GM21526 (cell line): ENCODE data around the gene ADIRF.

Experiments used
- ATAC-seq: cut with Tn5 transposase; IDR thresholded peaks from one replicate; pipeline ENCODE4 v1.9.1; 2021; ENCODE audit warnings: moderate library complexity; ENCODE audit not compliant: unreplicated experiment, low FRiP score

Gene ADIRF

DNA sequence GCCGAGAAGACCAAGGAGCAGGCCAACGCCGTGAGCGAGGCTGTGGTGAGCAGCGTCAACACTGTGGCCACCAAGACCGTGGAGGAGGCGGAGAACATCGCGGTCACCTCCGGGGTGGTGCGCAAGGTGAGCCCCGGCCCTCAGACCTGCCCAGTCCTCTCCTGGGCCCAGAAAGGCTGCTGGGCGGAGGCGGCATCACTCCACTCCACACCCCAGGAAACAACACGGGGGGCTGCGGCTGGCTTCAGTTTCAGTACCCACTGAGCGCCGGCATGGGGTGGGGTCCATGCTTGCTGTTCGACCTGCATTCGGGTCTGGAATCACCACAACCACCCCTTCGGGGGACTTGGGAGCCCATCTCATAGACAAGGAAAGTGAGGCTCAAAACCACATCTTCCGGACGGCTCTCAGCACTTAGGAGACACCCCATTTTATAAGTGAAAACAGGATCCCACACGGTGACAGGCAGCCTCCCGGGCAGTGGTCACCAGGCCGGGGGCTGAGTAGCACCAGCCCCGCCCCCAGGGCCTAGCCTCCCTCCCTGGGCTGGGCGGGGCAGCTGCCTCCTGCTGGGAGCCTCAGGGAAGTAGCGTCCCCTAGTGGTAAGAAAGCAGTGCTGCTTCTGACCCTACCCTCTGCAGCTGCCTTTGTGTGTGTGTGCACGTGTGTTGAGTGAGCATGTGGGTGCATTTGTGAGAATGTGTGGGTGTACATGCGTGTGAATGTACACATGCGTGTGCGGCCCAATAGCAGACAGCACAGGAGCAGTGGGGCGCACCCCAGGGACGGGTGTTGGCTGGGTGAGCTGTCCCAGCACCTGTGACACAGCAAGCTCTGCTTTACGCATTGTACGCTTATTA, 8.0 kb upstream of the ADIRF start:
- peak; percentile 59 for ATAC-seq

DNA sequence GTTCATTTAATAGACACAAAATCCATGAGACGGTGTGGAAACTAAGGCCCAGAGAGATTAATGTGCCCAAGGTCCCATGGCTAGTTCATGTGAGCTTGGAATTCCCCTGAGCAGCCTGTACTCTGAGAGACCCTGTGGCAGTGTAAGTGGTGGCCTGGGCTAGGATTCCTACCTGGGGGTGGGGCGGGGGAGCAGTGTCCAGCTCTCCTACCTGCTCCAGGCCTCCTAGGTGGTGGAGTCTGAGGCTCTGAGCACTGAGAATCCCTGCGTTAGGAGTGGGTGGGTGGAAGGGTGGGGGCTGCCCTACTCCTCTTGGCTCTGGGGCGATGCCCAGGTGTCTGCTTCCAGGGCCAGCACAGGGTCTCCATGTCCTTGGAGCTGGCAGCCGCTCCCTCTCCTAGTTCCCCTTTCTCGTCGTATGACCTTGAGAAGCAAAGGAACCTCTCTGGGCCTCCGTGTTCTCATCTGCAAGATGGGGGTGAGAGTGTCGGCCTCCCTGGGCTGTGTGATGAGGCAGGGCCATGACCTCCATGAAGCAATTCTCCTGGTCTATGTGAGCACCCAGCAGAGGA, 7.3 kb upstream of the ADIRF start:
- ATAC-seq = no peak

DNA sequence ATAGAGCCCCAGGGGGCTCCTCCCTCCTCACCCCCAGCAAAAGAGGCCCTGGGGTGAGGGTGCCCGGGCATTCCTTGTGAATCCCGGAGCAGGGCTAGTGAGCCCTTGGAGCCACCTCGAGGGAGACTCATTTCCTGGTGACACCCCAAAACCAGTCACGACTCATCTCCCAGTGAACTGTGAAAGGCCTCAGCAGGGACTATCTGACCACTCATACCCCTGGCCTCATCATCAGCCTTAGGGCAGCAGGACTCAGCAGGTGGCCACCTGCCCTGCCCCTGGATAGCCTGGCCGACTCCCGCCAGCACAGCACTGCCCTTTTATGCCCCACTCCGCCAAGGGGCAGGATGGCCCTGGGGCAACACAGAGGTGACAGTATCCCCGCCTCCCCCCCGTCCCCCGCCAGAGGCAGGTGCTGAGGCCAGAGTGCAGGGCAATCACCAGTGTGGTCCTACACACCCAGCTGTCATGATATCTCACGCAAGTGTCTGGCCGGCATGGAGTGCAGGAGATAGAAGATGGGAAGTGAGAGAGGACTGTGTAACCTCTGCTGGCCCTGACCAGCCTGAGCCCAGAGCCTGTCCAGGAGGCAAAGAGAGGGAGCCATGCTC, 6.7 kb upstream of the ADIRF start:
- no peak for ATAC-seq

DNA sequence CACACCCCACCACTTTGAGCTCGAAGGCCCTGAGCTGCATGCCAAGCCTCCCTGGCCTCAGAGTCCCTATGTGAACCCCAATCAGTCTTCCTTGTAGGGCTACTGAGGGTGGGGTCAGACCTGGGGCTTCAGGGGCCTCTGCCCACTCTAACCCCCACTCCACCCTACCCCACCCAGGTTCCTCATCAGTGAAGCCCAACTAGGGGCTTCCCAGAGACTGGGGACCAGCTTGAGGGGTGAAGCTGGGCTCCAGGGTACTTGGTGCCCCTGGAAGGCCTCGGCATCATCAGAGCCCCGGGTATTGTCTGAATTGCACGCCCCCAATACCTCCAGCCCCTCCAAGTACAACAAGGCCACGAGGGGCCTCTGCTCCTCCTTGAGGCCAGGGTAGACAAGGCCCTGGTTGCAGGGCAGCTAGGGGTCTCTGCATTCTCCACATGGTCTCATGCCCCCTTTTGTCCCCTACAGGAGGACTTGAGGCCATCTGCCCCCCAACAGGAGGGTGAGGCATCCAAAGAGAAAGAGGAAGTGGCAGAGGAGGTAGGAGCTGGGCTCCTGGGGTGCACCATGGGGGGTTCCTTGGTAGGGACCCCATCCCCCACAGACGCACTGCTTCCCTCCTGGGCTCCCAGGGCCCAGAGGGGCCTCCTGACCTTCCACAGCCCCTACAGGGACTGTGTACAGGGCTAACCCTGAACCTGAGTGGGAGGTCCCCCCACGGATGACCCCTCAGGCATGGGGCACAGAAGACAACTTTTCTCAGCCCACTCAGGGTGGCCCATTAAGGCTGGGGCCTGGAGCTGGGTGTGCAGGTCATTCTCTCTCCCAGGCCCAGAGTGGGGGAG, 5.9 kb upstream of the ADIRF start:
- no peak for ATAC-seq

DNA sequence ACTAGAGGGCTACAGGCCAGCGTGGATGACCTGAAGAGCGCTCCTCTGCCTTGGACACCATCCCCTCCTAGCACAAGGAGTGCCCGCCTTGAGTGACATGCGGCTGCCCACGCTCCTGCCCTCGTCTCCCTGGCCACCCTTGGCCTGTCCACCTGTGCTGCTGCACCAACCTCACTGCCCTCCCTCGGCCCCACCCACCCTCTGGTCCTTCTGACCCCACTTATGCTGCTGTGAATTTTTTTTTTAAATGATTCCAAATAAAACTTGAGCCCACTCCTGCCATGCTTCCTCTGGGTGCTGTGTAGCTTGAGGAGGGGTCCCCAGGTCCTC, 5.3 kb upstream of the ADIRF start:
- no peak for ATAC-seq

- ATAC-seq = no peak
Measured at GRCh38 chr10:86963341-86963919, 4.9 kb upstream of the ADIRF start.

DNA sequence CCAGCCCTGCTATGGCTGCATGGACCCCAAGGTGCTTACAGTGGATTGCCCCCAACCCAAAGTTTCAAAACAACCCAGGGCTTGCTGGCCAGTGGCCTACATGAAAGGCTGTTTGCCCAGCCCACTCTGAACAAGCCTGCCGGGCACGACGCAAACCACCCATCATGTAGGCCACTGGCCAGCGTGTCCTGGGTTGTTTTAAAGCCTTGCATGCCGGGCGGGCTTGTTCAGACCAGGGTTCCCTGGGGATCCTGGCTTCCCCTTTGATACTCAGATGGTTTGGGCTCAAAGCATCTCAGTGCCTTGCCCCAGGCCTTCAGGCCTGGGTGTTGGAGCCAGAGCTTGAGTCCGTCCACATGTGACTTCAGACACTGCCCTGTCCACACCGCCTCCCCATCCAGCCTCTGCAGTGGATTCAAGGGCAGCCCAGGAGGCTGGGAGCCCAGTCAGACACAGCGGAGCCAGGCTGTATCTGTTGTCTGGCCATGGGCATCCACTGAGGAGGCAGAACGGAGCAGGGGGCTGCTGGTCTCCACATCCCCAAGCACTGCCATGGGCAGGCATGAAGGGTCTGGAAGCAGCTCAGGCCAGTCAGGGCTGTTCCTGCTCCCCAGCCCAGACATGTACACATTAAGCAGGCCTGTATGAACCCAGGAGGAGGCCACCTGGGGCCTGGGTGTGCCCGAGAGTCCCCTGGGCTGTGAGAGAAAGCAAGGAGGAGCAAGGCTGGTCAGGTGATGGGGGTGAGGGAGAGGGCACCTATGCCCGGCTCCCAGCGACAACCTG, 4.0 kb upstream of the ADIRF start:
- no peak for ATAC-seq

DNA sequence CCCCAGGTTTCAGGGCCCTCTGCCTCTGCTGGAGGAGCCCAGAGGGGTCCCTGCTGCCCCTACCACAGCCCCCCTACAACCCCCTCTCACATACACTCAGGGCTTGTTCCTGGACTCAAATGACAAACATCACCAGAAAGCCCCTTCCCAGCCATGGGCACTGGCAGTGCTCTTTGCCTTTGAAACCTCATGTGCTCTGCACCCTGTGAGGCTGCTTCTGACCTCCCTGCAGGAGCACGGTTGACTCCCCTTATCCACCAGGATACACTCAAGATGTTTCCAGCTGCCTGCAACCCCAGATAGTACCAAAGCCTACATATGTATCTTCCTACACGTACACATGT, 3.5 kb upstream of the ADIRF start:
- ATAC-seq = no peak

- peak; percentile 43 for ATAC-seq
Measured at GRCh38 chr10:86965986-86966654, 2.2 kb upstream of the ADIRF start.

GRCh38 chr10:86967481-86967941, 771 bp upstream of the ADIRF start:
- ATAC-seq = no peak

GRCh38 chr10:86968994-86969355, 693 bp downstream of the ADIRF start:
- no peak for ATAC-seq

DNA sequence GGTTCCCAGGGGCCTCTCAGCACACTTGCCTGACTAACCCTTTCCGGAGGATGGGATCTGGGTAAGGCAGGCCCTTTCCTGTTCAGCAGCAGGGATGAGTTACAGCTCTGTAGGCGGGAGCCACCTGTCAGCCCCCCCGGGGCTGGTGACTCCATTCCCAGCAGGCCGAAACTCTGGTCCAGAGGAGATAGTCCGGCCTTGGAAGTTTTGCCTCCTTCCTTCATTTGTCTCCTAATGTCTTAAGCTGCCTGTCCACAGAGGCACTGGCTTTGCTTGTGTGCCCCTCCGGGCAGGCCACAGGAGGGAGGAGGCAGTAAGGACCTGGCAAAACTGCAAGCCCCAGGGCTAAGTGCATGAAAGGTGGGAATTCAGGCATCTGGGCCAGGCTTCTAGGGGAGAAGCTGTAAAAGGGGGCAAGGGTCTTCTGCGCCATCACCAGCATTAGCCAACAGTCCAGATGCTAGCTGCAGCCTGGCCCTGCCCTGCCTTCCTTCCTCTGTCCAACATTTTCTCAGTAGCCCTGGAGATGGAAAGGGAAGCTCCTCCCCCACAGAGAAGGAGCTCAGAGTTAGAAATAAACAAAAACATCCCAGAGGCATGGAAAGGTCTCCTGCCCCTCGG, 1.2 kb downstream of the ADIRF start:
- no peak for ATAC-seq

DNA sequence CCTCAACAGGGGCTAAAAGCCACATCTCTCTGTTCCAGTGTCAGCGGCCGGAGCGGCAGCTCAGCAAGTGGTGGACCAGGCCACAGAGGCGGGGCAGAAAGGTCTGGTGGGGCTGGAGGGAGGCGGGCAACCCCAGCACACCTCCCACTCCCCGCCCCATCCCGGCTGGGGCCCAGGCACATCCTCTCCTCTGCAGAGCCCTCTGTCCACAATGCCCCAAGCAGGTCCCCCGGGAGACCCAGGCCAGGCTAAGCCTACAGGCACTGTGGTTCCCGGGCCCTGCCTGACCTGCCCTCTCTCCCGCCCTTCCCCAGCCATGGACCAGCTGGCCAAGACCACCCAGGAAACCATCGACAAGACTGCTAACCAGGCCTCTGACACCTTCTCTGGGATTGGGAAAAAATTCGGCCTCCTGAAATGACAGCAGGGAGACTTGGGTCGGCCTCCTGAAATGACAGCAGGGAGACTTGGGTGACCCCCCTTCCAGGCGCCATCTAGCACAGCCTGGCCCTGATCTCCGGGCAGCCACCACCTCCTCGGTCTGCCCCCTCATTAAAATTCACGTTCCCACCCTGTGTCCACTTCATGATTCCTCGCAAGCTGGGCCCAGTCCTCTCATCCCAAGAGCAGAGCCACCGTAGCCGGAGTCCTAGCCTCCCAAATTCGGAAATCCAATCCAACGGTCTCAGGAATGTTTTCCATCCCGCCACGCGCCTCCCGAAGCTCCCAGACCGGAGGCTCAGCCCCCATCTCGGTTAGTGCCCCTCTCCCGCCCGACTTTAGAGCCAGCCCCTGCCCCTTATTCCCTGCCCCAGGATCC, 2.1 kb downstream of the ADIRF start:
- ATAC-seq = no peak

- ATAC-seq = peak; percentile 4
Measured at GRCh38 chr10:86970982-86971231, 2.6 kb downstream of the ADIRF start.

- peak; percentile 63 for ATAC-seq
Measured at GRCh38 chr10:86971232-86971991, 3.1 kb downstream of the ADIRF start.

DNA sequence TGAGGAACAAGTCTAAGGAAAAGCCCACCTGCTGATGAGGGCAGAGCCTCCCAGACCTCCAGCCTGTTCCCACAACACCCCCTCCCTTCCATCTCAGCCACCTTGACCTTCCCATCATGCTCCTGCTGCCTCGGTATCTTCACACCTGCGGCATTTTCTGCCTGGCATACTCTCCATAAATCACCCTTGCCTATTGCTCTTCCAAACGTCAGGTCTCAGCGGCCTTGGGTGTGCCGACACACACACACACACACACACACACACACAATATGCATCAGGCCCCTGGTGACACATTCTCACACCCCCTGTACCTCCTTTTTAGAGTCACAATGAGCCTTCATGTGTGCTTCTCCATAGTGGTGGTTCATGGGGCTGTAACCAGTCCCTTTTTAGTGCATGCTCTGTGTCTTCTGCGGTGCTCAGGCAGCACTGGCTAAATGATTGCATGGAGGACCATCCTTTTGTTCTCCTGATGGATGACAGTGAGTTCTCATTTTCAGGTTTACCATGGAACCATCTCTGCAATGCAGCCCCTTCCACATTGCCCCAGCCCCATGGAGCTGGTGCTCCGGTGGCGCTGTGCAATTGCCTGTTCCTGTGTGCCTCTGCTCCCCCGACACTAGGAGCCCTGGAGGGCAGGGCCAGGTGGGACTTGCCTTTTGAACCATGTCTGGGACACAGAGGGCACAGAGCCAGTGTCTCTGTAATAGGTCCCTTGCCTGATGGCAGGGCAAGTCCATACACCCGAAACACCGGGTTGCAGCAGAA, 4.5 kb downstream of the ADIRF start:
- no peak for ATAC-seq

DNA sequence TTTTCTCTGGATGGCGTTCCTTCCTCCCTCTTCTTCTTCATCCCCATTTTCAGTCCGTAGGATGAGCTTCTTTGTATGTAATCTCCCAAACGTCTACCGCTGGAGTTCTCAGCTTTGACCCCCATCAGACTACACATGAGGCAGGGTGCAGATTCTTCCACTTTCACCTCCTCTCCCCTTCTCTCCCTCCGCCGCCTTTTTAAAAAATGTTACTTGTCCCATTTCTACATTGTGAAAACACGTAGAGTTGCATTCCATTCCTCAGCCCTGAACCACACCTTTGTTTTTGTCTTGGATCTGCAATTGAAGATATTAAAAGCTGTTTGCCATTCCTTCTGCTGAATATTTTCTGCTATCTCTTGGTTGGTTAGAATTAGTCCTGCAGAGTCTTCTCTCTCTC, 6.2 kb downstream of the ADIRF start:
- no peak for ATAC-seq
